H54 (cell line): Measurements from ENCODE around the gene ROS1.

Source experiments
- DNase-seq: peaks from one replicate; pipeline ENCODE4 v3.0.0; 2011; ENCODE audit warnings: low spot score, mixed read lengths; ENCODE audit not compliant: insufficient read length
- FAIRE-seq: peaks from 3 replicates; lab custom pipeline; 2011; peaks lifted over from hg19 to GRCh38; lab: Jason Lieb, UNC
- POLR2A ChIP-seq: IDR thresholded peaks from 2 replicates; pipeline ENCODE4 v1.6.1; 2011; ENCODE audit warnings: low read depth, mild to moderate bottlenecking, low read length

The ROS1 gene

GRCh38 chr6:117290173-117290846, 135.4 kb downstream of the ROS1 start:
- no peak for FAIRE-seq
- TF ChIP-seq POLR2A, result no peak

GRCh38 chr6:117288083-117288715, 137.5 kb downstream of the ROS1 start:
- DNase-seq (no peak), FAIRE-seq (no peak)
- TF ChIP-seq POLR2A, result no peak

More at GRCh38 chr6:117290173-117290846, 135.4 kb downstream of the ROS1 start:
- DNase-seq, result no peak

GRCh38 chr6:117280922-117281321, 144.8 kb downstream of the ROS1 start:
- no peak for TF ChIP-seq POLR2A
- FAIRE-seq (no peak), DNase-seq (no peak)

- no peak for DNase-seq
- TF ChIP-seq POLR2A, result no peak
- no peak for FAIRE-seq
These were observed 148.9 kb downstream of the ROS1 start for GRCh38 chr6:117276778-117277316.

- no peak for FAIRE-seq
- TF ChIP-seq POLR2A, result no peak
- DNase-seq, result no peak
These were observed 150.0 kb downstream of the ROS1 start for GRCh38 chr6:117275711-117276110.

GRCh38 chr6:117275205-117275604, 150.5 kb downstream of the ROS1 start:
- no peak for DNase-seq
- TF ChIP-seq POLR2A, result no peak
- no peak for FAIRE-seq

GRCh38 chr6:117272891-117273290, 152.9 kb downstream of the ROS1 start:
- FAIRE-seq (no peak), DNase-seq (no peak)
- no peak for TF ChIP-seq POLR2A

- FAIRE-seq (no peak), DNase-seq (no peak)
- no peak for TF ChIP-seq POLR2A
These were observed 153.5 kb downstream of the ROS1 start for GRCh38 chr6:117272032-117272866.

- FAIRE-seq (no peak), DNase-seq (no peak)
- TF ChIP-seq POLR2A, result no peak
These were observed 154.8 kb downstream of the ROS1 start for GRCh38 chr6:117270843-117271507.

- no peak for DNase-seq
- no peak for TF ChIP-seq POLR2A
- FAIRE-seq, result no peak
These were observed 155.5 kb downstream of the ROS1 start for GRCh38 chr6:117270055-117270842.

GRCh38 chr6:117269638-117270054, 156.1 kb downstream of the ROS1 start:
- DNase-seq (no peak), FAIRE-seq (no peak)
- no peak for TF ChIP-seq POLR2A

GRCh38 chr6:117268924-117269323, 156.8 kb downstream of the ROS1 start:
- FAIRE-seq (no peak), DNase-seq (no peak)
- no peak for TF ChIP-seq POLR2A
